OCI-LY1 (cell line): ENCODE data around the gene SETD5.

Experiments
- CTCF ChIP-seq: fragments of 200-600 bp; sonication (generic), shearing (Covaris generic); IDR thresholded peaks from 2 replicates; pipeline ENCODE4 v1.5.1; 2017; ENCODE audit warnings: mild to moderate bottlenecking, antibody characterized with exemption, low read length, moderate library complexity, mixed read lengths
- EZH2 ChIP-seq: fragments of 200-600 bp; sonication (generic), shearing (Covaris generic); IDR thresholded peaks from 2 replicates; pipeline ENCODE4 v1.8.0; 2017; ENCODE audit warnings: borderline replicate concordance, mixed run types, mild to moderate bottlenecking, antibody characterized with exemption, low read length, moderate library complexity, mixed read lengths

GRCh38 chr3:9405756-9406155 is 8.3 kb downstream of the SETD5 start:
- TF ChIP-seq EZH2 (no peak), CTCF (no peak)
